Thyroid gland (tissue), 4 donors: ENCODE results near the gene IDH3G. TPM values are rescaled to one million over a fixed set of nuclear protein-coding genes. Genes with fewer than 3 reads are reported as not detected.
A peak's percentile ranks its signal among the peaks of the same experiment; 100 is the strongest.

Source experiments
- DNase-seq, 2 donors: peaks; one replicate each; pipeline ENCODE4 v3.0.0-alpha.2; 2019
- H3K27ac ChIP-seq, 3 donors: fragments of 200-600 bp; sonication (generic); 1 replicate in 2 of 3; 2 replicates in 1 of 3; pipeline ENCODE4 v1.5.1; 2016 to 2019; ENCODE audit warnings: mild to moderate bottlenecking in 1 of 3, moderate library complexity in 1 of 3
- H3K27me3 ChIP-seq: fragments of 200-600 bp; sonication (generic); one replicate; pipeline ENCODE4 v1.5.1; 2019
- H3K36me3 ChIP-seq, 2 donors: fragments of 200-600 bp; sonication (generic); one replicate each; pipeline ENCODE4 v1.5.1; 2016 to 2019
- H3K4me1 ChIP-seq, 2 donors: fragments of 200-600 bp; sonication (generic); one replicate each; pipeline ENCODE4 v1.5.1; 2017 to 2019
- H3K4me3 ChIP-seq, 3 donors: fragments of 200-600 bp; sonication (generic); replicated peaks in 1 of 3; 1 replicate in 2 of 3; 2 replicates in 1 of 3; pipeline ENCODE4 v1.5.1; 2016; ENCODE audit warnings: mild to moderate bottlenecking in 1 of 3
- H3K9me3 ChIP-seq: fragments of 200-600 bp; sonication (generic); one replicate; pipeline ENCODE4 v1.5.1; 2017
- POLR2A ChIP-seq, 2 donors: fragments of 450-650 bp; IDR thresholded peaks; one replicate each; pipeline ENCODE4 v1.6.1; 2017; ENCODE audit warnings: antibody characterized with exemption in 2 of 2, mild to moderate bottlenecking in 2 of 2, moderate library complexity in 1 of 2
- WGBS, 2 donors: methylation state at CpG; one replicate each; pipeline ENCODE4 v1.1.5; 2017; 5-methylcytosine and 5-hydroxymethylcytosine counted together
- intact Hi-C: fragments of 100-400 bp; cut with DNase I; formaldehyde crosslinking; loops from one replicate; pipeline ENCODE4 v1.15.1; 2023
- total RNA-seq, 4 donors: library from RNA; depleted of rRNA; stranded (reverse); fragments of >200 nt; gene quantifications; one replicate each; pipeline ENCODE4 v1.2.3, GENCODE V29; 2016
- TF ChIP-seq, protein P1 (sequence below), 6 experiments: fragments of 200-600 bp in 3 of 6; fragments of 450-650 bp in 3 of 6; sonication (generic) in 3 of 6; IDR thresholded peaks; one replicate each; pipeline ENCODE4 v1.5.1; 2016 to 2019; ENCODE audit warnings: antibody characterized with exemption in 6 of 6, mild to moderate bottlenecking in 2 of 6, inconsistent platforms in 1 of 6, moderate library complexity in 1 of 6

Gene IDH3G
- total RNA-seq, 4 donors from 2014 or later: 77.7 to 148 (median 115) TPM

DNA sequence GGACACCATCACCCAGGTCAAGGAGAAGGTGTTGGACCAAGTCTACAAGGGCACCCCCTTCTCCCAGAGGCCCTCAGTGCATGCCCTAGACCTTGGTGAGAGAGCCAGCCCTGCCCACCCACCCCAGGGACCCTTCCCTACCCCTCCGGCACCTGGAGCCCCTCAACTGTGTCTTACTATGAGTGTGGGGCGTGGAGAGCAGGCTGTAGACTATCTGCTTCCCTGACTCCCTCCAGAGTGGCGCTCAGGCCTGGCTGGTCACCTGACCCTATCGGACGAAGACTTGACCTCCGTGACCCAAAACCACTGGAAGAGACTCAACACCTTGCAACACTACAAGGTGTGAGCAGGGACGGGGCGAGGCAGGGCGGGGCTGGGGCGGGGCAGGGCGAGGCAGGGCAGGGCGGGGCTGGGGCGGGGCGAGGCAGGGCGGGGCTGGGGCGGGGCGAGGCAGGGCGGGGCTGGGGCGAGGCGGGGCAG is 18.0 kb downstream of the IDH3G start:
- no CpG with 5 or more reads among the region's 20 CpGs for WGBS, 2 donors
- Histone ChIP-seq H3K27me3 (no peaks in the 10 kb centered on the region), H3K4me3 (no peak overlapping the region), H3K4me1 (no peaks in the 10 kb centered on the region), H3K27ac (no peak overlapping the region), H3K9me3 (no peaks in the 10 kb centered on the region), H3K36me3 (no peaks in the 10 kb centered on the region)
- DNase-seq: no peak
- intact Hi-C loops: no loop called here
- no peak for TF ChIP-seq POLR2A (IDR thresholded peaks at IDR 0.05)

DNA sequence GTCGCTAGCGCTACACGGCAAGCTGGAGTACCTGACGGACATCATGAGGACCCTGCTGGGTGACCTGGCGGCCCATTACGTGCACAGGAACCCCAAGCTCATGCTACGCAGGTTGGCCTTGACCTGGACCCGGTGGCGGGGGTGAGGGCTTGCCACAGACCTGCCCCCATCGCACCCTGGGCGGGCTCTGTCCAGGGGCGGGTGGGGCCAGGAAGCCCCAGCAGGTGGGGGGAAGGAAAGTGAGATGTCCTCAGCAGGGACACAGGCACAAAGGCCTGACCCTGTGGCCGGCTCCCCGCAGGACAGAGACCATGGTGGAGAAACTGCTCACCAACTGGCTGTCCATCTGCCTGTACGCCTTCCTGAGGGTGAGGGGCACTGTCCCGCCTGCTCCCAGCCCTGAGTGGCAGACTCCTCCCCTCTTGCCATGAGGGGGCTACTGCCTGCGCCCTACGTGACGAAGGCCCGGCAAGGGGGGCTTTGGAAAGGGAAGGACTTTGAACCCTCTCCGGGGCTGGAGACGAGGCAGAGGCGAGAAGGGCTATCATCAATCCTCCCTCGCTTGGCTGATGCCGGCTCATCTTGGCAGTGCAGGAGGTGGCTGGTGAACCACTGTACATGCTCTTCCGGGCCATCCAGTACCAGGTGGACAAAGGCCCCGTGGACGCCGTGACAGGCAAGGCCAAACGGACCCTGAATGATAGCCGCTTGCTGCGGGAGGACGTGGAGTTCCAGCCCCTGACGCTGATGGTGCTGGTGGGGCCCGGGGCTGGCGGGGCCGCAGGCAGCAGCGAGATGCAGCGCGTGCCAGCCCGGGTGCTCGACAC is 18.7 kb downstream of the IDH3G start:
- WGBS, 2 donors: 76% methylated on average over 3 of the region's 42 CpGs; no CpG with 5 or more reads in 1 of the 2 donors
- TF ChIP-seq, protein P1, sequence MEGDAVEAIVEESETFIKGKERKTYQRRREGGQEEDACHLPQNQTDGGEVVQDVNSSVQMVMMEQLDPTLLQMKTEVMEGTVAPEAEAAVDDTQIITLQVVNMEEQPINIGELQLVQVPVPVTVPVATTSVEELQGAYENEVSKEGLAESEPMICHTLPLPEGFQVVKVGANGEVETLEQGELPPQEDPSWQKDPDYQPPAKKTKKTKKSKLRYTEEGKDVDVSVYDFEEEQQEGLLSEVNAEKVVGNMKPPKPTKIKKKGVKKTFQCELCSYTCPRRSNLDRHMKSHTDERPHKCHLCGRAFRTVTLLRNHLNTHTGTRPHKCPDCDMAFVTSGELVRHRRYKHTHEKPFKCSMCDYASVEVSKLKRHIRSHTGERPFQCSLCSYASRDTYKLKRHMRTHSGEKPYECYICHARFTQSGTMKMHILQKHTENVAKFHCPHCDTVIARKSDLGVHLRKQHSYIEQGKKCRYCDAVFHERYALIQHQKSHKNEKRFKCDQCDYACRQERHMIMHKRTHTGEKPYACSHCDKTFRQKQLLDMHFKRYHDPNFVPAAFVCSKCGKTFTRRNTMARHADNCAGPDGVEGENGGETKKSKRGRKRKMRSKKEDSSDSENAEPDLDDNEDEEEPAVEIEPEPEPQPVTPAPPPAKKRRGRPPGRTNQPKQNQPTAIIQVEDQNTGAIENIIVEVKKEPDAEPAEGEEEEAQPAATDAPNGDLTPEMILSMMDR (IDR thresholded peaks at IDR 0.05): no peak
- no peak for TF ChIP-seq POLR2A (IDR thresholded peaks at IDR 0.05)
- H3K36me3 ChIP-seq: no peaks in the 10 kb centered on the region
- no peaks in the 10 kb centered on the region for H3K27me3 ChIP-seq
- DNase-seq: peak in 1 of 2 donors; percentile 0
- no peaks in the 10 kb centered on the region for H3K9me3 ChIP-seq
- no peak overlapping the region for H3K27ac ChIP-seq
- no peaks in the 10 kb centered on the region for H3K4me1 ChIP-seq
- intact Hi-C loops: no loop called here
- H3K4me3 ChIP-seq: no peak overlapping the region

DNA sequence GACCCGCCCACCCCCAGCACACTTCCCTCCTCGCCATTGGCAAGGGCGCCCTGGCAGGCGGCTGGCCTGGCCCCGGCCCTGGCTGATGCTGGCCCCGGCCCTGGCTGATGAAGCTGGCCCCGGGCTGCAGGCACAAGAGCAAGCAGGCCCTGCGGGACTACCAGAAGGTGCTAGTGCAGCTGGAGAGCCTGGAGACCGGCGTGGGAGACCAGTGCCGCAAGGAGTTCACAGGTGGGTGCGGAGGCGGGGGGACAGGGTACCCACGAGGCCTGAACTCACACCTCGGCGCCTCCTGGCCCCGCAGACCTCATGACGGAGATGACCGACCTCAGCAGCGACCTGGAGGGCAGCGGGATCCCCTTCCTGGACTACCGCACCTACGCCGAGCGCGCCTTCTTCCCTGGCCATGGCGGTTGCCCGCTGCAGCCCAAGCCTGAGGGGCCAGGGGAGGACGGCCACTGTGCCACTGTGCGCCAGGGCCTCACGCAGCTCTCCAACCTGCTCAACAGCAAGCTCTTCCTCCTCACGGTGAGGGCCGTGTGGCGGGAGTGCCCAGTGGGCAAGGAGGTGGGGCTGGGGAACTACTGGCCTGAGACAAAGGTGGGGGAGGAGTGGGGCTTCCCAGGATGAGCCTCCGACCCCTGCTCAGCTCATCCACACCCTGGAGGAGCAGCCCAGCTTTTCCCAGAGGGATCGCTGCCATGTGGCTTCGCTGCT is 19.4 kb downstream of the IDH3G start:
- TF ChIP-seq, protein P1 (IDR thresholded peaks at IDR 0.05): no peak
- TF ChIP-seq POLR2A (IDR thresholded peaks at IDR 0.05): no peak
- Histone ChIP-seq H3K9me3 (no peaks in the 10 kb centered on the region), H3K4me3 (no peak overlapping the region), H3K27ac (no peak overlapping the region), H3K27me3 (no peaks in the 10 kb centered on the region), H3K4me1 (no peaks in the 10 kb centered on the region), H3K36me3 (no peaks in the 10 kb centered on the region)
- DNase-seq: no peak
- intact Hi-C loops: no loop called here
- whole genome bisulfite sequencing, 2 donors: 80% methylated on average over 1 of the region's 37 CpGs; no CpG with 5 or more reads in 1 of the 2 donors

DNA sequence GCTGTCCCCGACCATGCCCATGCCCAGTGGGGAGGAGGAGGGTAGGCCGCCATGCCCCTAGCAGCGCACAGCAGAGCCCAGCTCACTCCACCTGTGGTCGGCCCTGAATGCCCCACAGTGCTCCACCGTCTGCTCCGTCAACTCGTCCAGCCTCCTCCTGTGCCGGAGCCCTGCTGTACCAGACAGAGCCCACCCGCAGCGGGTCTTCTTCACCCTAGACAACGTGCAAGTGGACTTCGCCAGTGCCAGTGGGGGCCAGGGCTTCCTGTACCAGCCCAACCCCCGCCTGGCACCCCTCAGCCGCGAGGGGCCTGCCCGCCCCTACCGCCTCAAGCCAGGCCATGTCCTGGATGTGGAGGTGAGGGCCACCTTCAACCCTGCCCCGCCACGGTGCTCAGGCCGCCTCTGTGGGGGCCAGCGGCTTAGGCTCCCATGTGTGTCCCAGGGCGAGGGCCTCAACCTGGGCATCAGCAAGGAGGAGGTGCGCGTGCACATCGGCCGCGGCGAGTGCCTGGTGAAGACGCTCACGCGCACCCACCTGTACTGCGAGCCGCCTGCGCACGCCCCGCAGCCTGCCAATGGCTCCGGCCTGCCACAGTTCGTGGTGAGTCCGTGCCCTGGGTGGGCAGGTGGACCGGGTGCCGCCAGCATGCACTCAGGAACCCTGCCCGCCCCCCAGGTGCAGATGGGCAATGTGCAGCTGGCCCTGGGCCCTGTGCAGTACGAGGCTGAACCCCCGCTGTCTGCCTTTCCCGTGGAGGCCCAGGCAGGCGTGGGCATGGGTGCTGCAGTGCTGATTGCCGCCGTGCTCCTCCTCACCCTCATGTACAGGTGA is 20.2 kb downstream of the IDH3G start:
- Histone ChIP-seq H3K27ac (no peak overlapping the region), H3K4me1 (no peaks in the 10 kb centered on the region), H3K4me3 (no peak overlapping the region), H3K9me3 (no peaks in the 10 kb centered on the region), H3K36me3 (no peaks in the 10 kb centered on the region), H3K27me3 (no peaks in the 10 kb centered on the region)
- no peak for DNase-seq
- intact Hi-C loops: no loop called here
- no CpG with 5 or more reads among the region's 48 CpGs for WGBS, 2 donors
- TF ChIP-seq, protein P1 (IDR thresholded peaks at IDR 0.05): no peak
- TF ChIP-seq POLR2A (IDR thresholded peaks at IDR 0.05): no peak

DNA sequence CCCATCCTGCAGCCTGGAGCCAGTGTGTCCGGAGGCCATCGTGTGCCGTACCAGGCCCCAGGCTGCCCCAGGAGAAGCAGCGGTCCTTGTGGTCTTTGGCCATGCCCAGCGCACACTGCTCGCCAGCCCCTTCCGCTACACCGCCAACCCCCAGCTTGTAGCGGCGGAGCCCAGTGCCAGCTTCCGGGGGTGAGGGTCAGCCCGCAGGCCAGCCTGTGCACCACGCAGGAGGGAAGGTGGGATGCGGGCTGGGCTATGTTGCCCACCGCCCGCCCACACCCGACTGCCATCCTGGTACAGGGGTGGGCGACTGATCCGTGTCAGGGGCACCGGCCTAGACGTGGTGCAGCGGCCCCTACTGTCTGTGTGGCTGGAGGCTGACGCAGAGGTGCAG is 21.0 kb downstream of the IDH3G start:
- Histone ChIP-seq H3K27me3 (no peaks in the 10 kb centered on the region), H3K4me3 (no peak overlapping the region), H3K36me3 (no peaks in the 10 kb centered on the region), H3K4me1 (no peaks in the 10 kb centered on the region), H3K9me3 (no peaks in the 10 kb centered on the region), H3K27ac (no peak overlapping the region)
- TF ChIP-seq, protein P1 (IDR thresholded peaks at IDR 0.05): no peak
- no peak for TF ChIP-seq POLR2A (IDR thresholded peaks at IDR 0.05)
- intact Hi-C loops: no loop called here
- DNase-seq: no peak
- WGBS, 2 donors: 88% methylated on average over 5 of the region's 23 CpGs; no CpG with 5 or more reads in 1 of the 2 donors
